HG03045 (cell line): Measurements from ENCODE around the gene MAP3K8.
A peak's percentile ranks its signal among the peaks of the same experiment; 100 is the strongest.

ENCODE experiments used
- ATAC-seq: cut with Tn5 transposase; IDR thresholded peaks from one replicate; pipeline ENCODE4 v1.9.1; 2021; ENCODE audit warnings: mild to moderate bottlenecking, moderate library complexity; ENCODE audit not compliant: unreplicated experiment

Gene MAP3K8

DNA sequence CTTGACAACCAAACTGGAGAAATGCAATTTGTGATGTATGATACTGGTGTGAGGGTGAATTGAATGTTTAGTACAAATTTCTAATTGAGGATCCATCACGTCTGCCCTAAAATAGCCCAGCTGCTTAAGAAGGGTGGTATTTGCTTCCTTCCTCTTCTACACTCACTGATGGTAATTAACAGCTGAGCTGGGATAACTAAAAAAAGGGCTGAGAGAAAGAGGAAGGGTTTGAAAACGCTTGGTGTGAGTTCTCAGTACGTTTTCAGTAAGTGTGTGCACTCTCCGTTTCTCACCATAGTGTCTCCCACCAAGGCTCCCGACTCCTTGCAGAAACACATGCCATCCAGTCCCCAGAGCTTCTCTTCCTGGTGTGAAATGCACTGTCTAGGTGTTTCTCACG is 54.3 kb downstream of the MAP3K8 start:
- no peak for ATAC-seq

DNA sequence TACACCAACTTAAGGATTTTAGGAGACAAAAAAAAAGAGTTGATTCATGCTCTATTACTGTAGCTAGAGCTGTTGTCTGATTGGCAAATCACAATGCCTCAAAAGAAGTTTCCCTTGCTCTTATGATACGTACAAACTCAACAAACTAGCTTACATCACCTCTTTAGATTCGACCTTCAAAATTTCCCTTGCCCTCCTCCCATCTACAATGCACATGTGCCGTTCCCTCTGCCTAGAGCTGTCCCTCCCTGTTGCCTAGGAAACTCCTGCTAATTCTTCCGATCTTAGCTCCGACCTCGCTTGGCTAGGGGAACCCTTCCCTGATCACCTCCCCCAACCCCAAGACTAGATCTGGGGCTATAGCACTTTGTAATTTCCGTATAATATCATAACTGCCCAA is 55.4 kb downstream of the MAP3K8 start:
- no peak for ATAC-seq

DNA sequence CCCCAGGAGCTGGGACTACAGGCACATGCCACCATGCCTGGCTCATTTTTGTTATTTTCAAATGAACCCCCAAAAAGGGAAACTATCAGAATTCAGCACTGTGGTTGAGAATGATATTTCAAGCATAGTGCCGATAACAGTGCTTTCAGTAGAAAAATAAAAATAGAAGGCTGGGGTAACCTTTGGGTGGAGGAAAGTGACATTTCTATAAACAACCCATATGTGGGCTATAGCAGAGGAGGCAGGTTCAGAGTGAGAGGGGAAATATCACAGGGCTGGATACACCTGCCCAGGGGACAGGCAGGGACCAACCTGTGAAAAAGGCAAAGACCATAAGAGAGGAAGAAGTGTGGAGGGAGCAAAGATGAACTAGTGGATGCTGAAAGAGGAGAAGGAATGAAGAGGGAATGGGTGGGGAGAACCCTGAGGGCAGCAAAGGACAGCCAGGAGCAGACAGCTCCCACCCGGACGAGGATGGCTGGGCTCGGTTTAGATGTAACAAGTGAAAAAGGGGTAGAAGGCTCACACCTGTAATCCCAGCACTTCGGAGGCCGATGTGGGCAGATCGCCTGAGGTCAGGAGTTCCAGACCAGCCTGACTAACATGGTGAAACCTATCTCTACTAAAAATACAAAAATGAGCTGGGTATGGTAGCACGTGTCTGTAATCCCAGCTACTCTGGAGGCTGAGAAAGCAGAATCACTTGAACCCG is 56.5 kb downstream of the MAP3K8 start:
- no peak for ATAC-seq

DNA sequence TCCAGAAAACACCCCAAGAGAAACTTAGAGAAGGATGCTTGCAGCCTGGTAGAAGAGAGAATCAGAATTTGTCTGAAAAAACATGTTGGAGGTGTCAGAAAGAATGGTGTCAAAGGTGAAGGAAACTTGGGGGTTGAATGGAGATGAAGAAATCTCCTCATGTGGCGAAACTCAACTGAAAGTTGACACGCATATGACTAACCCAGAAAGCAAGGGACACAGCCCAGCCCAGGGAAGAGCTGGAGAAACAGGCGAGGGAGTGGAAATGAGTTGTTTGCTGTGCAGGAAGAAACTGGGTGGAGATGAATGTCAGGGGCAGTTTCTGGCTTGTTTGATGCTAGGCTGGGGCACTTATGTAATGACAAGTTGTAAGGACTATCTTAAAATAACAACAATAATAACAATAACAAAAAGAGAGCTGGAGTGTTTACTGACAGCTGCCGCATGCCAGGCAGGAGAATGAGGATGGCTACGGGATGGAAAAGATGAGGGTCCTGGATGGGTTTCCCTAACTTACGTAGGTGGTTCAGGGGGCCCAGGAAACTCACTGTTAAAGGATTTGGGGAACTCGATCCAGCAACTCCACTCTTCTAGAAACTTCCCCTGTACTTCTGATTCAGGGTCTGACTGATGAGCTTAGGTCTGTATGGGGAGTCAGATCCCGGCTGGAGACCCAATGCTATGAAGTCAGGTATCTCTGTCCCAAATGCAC is 57.4 kb downstream of the MAP3K8 start:
- no peak for ATAC-seq

DNA sequence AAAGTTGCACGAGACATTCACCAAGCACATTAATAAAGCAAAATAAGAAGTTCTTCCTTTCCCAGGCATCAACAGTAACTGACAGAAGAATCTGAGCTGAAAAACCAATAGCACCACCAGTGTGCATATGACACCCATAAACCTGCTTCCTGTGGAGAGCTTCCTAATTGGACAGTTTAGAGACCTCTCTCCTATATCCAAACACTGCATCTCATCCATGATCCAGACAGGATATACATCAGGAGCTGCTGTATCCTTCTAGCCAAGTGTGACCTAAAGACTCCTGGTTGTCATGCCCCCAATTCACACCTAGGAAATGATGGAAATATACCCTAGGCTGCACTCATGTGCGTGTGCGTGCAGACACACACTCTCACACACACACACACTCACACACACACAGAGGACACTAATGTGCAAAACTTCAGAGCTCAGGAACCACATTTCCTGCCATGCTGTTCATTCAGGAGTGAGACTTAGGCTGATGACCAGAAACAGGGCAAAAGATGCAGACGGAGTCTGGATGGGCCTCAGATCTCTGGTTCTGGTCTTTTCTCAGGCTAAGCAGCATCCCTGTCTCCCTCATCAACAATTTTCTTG is 58.0 kb downstream of the MAP3K8 start:
- no peak for ATAC-seq

DNA sequence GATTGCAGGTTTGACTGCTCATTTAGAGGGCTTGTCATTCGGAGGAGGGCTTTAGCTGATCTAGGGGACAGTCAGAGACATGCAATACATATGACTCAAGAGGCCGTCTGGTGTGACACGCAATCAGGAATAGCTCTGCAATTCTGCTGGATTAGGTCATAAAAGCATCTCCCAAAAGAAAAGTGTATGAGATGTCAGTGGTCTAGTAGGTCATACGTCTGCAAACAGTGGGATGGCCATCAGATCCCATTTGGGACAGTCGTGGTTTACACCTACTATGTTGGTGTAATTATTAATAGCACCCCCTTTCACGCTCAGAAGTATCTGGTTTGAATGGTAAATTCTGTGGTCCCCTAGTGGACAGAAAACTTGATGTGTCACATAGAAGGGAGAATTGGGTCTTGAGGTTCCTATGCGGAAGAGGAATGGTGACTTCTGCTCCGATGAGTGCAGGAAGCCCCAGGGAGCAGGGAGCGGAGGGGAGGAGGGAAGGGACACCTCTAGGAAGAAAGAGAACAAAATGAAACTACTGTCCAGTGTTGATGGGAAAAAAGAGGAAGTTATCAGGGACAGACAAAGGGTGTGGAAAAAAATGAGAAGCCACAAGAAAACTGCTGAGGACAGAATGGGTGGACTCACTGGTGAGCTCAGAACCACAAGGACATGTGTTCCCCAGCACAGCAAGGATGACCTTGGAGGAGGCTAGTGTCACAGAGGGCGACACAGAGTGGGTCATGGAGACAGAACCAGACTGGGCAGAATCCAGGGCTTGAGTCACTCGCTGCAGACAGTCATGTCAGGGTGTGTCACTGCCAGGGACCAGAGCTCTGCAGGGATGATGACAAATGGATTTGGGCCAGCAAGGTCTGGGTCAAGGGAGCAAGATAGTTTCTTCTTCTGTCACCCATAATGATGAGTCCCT is 59.9 kb downstream of the MAP3K8 start:
- ATAC-seq: peak; percentile 48

DNA sequence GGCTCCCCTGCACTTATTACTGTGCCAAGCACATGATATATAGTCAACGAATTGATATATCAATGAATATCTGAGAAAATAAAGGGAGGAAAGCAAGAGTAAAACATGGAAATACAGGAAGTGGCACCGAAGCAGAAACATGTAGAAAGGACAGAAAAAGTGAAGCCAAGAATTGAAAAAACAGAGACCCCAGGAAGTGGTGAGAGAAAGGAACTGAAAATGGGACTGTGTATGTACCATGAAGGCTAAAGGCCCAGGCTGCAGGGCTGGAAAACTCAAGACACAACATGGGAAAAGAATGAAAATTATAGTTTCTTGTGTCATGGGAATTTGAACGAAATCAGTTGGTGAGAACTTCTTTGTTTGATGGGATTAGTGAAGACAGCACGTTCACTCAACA is 60.6 kb downstream of the MAP3K8 start:
- ATAC-seq: no peak

DNA sequence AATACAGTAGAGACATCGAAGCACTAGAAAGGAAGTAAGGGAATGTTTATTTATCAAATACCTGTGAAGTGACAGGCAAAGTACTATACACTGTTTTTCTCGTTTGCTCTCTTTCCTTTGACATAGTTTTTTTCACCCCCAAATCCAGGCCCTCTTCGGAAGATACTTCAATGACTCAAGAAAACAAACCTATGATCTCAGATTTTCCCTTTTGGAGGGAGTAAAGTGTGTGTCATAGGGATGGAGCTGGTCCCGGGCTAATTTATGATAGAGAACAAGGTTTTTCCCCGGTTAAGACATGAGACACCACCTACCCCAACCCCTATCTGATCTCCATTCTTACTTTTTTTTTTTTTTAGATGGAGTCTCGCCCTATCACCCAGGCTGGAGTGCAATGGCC is 61.7 kb downstream of the MAP3K8 start:
- ATAC-seq: no peak

DNA sequence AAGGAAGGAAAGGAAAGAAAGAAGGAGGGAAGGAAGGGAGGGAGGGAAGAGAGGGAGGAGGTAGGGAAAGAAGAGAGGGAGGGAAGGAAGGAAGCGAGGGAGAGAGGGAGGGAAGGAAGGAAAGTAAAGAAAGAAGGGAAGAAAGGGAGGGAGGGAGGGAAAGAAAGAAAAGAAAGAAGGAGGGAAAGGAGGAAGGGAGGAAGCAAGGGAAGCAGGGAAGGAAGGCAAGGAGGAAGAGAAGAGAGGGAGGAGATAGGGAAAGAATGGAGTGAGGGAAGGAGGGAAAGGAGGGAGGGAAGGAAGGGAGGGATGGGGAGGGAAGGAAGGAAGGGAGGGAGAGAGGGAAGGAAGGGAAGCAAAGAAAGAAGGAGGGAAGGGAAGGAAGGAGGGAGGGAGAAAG is 65.8 kb downstream of the MAP3K8 start:
- ATAC-seq: no peak

DNA sequence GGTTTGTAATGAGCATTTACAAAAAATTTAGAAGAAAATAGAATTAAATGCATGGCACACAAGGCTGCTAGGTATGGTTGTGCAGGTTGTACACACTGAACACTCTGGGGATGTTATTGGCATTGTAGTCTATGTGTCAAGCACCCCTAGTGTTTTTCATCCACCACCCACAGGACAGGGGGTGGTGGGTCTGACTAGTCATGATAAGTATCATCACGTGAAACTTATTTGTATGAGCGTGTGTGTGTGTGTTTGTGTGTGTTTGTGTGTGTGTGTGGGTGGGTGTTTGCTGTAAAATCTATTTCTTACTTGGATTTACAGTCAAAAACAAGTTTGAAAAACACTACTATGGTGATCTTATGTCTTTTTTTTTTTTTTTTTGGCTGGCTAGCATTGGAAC is 66.5 kb downstream of the MAP3K8 start:
- no peak for ATAC-seq

DNA sequence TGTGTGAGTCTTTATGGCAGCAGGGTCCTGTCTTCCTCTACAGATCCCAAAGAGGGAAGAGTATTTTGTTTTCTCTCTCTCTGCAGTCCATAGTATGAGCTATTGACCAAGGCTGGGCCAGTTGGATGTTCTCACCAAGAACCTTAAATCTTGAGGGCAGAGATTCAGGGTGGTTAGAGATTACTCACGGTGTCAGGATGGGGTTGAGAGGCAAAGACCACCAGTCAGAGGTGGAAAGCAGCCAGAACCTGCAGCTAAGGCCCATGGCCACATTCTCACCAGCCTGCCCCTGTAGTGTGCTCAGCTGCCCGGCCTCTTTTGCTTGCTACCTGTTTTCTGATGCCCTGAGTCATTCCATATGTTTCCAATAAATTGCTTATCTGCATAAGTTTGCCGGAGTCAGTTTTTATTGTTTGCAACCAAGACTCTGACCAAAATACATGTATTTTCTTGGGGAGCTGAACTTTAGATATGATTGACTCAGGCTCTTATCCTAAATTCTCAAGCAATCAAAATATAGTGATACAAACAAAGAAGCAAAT is 67.0 kb downstream of the MAP3K8 start:
- ATAC-seq: no peak

DNA sequence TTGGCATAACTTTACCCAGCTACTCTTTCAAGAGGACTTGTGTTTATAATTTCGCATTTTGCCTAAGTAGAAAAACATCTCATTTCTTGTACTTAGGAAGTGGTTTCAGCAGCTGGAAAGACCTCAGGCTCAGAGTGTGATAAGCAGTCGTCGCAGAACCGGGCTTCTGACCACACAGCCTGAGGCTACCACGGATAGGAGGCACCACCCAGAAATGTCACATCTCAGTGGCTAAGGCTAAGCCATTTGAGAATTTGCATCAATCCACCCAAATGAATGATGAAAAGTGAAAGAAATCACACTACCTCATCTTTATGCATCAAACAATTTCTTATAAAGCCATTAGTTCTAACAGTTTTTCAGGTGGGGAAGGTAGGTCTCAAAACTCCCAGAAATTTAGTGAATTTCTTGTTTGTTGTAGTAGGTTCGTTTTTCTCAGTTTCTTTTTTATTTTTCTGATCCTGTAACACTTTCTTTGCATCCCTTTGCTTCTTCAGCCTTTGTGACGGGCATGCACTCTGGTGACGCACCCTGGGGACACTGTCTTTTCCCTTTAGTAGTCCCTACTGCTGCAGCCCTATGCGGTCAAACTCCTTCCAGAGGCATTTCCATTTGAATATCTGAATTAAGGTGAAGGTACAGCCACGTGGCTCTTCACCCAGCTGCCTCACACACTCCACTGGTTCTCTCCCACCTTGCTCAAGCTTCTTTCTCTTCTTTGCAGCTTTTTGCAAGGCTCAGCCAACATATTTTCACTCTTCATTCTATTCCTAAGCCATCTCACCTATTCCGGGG is 68.5 kb downstream of the MAP3K8 start:
- ATAC-seq: peak; percentile 67

DNA sequence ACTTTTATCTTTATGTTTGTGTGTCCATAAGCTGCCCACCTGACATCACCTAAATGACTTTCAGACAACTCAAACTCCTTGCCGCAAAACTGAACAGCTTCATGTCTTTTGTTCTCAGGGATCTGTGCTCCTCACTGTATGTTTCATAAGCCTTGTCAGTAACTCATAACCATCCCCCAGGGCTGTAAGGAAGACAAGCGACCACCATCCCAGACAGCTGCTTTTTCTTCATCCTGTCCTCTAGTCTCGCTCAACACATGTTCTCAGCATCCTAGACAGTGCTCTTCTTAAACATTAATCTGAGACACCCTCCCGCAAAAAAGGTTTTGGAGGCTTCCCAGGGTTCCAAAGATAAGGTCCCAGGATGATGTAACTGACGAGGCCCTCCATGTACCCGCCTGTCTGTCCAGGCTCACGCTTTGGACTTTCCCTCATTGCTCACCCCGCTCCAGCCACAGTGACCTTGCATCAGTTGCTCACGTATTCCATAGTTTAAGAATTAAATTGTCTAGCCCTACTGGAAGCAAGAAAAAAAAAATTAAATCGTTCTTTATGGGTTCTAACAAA is 69.8 kb downstream of the MAP3K8 start:
- ATAC-seq: no peak

DNA sequence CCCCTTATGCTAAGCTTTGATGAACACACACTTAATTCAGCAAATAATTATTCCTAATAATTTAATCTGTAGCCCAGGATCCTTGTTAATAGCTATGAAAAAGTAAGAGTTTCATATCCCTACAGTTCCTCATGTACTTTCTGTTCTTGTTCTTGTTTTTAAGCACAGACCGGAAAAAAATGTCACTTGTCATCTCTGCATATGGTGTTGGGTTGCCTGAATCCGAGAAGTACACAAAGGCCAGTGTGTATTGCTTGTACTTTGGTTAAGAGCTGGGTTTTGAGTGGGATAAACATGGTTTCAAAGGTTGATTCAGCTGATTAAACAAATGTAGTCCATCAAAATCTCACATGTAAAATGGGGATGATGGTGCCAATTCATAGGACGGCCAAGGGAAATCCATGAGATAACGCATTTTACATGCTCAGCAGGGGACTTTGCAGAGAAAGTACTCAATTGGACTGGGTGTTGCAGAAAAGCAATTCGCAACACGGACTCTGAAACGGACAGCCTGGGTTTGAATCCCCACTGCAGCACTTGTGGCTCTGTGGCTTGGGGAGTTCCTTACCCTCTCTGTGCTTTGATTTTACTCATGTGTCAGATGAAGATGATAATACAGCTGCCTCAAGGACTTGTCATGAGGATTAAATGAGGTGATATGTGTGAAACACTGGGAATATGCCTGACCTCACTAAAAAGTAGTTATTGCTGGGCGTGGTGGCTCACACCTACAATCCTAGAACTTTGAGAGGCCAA is 71.7 kb downstream of the MAP3K8 start:
- ATAC-seq: no peak

DNA sequence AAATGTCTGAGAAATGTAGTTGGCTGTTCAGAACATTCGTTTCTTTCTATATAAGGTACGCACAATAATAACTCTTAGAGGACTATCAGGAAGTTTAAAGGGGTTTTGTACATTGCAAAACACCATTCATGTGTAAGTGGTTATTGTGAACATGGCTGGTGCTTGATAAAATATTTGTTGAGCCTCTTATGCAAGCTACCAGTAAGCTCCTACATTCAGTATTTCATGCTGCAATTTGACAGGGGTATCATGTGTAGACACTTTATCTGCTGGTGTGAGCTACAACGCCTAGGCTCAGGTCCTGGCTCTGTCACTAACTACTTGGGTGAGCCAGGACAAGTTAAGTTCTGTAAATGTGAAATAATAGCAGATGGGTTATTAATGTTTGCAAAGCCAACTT is 75.5 kb downstream of the MAP3K8 start:
- no peak for ATAC-seq

DNA sequence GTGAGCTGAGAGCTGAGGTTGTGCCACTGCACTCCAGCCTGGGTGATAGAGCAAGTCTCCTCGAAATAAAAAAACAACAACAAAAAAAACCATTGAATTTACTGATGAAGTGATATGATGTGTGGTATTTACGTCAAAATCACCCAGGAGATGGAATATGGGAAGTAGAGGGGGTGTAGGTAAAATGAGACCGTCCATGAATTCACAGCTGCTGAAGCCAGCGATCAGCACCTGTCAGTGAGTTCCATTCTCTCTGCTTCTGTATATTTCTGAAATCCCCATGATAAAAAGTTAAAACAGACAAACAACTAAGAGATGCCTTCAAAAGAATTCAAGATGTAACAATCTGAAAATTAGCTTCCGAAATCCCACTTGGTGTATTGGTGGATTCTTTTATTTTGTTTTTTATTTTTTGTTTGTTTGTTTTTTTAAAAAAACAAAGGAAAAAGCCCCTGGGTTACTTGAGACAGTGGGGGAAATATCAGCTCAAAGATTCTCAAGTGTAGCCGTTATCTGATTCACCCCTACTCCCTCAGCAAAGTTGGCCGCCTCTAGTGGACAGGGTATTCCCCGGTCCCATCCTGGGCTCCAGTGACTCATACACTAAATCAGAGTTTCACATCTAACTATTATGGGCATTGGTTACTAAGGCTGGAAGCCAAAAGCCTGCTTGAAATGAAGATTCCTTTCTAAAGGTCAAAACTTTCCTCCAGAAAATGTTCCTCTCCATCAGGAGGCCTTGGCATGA is 76.4 kb downstream of the MAP3K8 start:
- peak; percentile 80 for ATAC-seq

DNA sequence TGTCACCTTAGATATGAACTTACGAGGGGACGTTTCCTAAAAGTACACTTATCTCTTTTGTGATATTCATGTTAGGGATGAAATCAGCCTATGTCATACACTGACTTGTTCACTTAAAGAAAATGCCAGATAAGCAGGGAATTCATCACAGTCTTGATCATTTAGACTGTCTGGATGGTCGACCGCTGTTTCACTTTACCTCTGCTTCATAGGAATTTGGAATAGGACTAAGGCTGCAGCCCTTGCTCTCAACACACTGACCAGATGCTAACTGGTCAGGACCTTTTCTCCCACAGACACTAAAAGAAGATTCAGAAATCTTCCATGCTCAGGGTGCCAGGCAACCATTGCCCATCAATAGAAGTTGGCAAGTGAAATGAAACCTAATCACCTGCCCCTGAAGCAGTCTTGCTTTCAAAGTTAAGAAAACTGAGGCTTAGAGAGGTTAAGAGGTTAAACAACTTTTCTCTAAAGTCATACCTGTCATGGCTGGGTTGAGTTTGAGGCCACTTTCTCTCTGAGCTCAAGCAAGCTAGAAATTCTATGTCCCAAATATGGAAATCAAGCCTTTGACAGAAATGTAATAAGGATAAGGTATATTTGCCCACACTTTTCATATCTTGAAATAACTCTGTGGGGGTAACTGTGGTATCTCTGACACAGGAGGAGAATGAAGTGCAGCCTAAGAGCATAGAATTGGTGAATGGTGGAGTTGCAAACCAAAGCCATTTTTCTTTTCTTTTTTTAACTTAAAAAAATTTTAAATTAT is 77.1 kb downstream of the MAP3K8 start:
- ATAC-seq: no peak
